MV-4-11 (cell line): ENCODE measurements around the gene CDC42BPB.
"Not testable (repeated sequence)": the region's sequence is repeated elsewhere in the genome, so short reads cannot be mapped to it uniquely, and the experiment has no call there.

Experiments
- DNase-seq: peaks from one replicate; lab custom pipeline; 2025; lab: John Stamatoyannopoulos, UW

CDC42BPB gene

DNA sequence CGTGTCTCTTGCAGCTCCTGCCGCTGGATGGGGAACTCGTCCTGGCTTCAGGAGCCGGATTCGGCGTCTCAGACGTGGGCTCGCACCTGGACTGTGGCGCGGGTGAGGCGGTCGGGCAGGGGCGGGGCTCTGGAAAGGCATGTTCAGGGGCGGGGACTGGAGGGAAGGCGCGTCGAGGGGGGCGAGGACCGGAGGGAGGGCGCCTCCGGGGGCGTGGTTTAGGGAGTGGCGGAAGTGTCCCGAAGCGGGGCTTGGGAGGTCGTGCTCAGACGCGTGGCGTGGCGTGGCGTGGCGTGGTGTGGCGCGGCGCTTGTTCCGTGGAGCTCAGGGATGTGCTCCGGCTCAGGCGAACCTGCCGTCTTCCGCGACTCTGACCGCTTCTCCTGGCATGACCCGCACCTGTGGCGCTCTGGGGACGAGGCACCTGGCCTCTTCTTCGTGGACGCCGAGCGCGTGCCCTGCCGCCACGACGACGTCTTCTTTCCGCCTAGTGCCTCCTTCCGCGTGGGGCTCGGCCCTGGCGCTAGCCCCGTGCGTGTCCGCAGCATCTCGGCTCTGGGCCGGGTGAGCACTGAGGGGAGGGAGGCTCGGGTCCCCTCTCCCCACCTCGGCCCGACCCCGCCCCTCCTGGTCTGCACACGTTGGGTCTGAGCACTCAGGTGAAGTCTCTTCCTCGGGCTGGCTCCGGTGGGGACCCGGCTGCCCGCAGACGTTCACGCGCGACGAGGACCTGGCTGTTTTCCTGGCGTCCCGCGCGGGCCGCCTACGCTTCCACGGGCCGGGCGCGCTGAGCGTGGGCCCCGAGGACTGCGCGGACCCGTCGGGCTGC, 128.7 kb downstream of the CDC42BPB start:
- DNase-seq, result peak; percentile 47

DNA sequence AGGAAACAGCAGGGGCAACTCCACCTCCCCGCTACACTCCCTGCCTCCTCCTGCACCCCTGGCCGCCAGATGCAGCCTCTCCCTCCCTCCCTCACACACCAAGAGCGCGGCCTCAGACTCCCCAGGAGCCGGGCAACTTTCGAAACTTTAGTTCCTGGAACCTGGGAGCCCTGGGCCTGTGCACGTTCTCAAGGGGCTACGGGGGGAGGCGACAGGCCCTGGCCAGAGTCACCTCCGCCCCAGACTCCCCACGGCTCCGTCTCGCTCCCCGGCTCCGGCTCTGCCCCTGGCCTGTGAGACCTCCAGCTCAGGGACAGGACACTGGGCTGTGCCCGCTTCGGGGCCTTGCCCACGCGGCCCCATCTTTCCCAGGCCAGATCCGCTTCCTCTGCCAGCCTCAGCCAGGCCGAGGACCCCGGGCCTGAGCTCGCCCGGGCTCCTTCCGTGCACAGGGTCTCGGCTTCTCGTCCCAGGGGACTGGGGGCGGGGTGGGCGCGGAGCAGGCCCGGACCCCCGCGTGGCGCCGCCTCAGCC, 129.4 kb downstream of the CDC42BPB start:
- DNase-seq, result peak; percentile 44

DNA sequence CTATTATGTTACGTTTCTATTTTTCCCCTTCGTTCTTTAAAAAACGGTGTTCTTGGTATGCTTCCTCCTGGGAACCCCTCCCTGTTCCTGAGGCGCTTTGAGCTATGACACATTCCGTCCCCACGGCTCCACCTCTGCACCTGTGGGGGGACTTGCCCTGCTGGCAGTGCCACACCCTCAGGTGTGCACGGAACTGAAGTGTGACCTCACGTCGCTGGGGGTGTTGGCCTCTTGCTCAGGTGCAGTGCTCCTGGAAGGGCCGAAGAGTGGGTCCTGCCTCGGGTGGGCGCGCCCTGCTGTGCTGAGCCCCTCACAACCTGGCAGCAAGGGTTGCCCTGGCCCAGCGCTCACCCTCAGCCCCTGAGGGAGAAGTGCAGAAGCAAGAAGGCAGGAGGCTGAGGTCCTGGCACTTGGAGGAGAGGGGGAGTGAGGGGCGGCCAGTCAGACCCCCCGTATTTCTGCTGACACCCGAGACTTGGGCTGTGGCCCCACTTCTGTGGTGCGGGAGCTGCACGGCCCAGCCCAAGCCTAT, 129.9 kb downstream of the CDC42BPB start:
- no peak for DNase-seq

DNA sequence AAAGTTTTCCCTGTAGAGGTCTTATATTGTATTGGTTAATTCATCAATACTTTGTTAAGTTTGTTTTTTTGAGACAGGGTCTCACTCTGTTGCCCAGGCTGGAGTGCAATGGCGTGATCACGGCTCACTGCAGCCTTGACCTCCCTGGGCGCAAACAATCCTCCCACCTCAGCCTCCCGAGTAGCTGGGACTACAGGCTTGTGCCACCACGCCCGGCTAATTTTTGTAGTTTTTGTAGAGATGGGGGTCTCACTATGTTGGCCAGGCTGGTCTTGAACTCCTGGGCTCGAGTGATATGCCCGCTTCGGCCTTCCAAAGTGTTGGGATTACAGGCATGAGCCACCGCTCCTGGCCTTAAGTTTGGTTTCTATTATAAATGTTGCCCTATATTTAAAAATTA, 130.5 kb downstream of the CDC42BPB start:
- DNase-seq, result not testable (repeated sequence)

DNA sequence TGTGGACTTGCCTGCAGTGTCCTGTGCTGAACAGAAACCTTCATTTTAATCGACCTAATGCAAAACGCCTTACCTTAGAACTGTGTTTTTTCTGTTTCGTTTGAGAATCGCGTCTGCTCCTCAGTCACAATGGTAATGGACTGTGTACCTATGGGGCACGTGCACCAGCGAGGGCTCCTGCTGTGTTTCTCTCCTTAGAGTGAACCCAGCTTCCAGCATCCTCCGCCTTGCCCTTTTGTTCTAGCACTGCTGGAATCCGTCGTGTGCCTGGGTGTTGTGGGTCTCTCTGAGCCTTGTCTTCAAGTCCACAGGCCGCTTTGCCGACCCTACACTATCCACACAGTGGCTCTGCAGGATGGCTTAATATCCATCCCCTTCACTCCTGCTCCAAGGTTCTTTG, 131.2 kb downstream of the CDC42BPB start:
- DNase-seq, result no peak

DNA sequence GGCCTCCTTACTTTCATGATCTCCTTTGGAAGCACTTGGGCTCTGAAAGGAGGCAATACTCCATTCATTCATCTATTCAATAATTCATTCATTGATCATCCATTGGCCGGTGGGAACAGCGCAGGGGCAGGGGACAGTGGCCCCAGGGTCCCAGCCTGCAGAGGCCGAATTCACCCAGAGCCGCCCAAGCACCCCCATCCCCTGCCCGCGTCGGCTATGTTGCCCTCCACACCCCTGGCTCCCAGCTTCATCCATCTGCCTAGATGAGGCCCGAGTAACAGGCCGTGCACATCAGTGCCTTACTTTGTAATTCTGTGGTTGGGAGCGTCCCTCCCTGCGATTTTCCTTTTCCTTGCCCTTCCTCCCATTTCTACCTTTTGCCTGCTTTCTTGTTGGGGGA, 131.7 kb downstream of the CDC42BPB start:
- no peak for DNase-seq

DNA sequence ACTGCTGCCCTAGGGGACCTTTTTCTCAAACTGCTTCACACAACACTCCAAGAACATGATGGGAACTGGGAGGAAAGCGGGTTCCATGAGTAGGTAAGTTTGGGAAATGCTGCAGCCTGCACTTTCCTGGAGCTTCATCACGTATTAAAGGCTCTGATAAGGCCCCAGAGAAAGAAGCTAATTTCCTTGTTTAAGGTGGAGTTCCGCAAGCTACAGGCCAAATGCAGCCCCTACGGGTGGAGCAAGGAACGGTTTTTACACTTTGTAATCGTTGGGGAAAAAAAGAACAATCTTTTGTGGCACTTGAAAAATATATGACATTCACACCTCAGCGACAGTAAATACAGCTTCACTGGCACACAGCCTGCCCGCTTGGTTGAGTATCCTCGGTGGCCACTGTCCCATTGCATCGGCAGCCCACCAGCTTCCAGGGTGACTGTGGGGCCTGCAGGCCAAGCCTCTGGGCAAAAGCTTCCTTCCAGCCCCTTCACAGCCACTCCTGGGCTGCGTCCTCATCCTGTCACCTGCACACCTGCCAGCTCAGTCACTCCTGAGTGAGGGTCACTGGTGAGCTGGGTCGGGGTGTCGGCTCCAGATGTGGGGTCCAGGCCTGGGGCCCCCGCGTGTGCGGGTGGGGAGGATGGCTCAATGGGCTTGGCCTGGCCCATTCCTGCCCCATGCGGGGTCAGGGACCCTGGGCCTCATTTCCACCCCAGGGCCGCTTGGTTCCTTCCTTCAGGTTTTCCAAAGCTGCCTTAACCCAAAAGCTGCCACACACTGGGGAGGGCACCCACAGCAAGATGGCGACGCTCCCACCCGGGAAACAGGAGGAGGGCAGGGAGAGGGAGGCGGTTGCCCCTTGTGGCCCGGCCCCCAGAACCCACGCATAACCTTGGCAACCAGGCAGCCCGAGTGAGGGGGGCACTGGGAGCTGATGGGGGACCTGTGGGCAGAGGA, 132.4 kb downstream of the CDC42BPB start:
- DNase-seq, result no peak

DNA sequence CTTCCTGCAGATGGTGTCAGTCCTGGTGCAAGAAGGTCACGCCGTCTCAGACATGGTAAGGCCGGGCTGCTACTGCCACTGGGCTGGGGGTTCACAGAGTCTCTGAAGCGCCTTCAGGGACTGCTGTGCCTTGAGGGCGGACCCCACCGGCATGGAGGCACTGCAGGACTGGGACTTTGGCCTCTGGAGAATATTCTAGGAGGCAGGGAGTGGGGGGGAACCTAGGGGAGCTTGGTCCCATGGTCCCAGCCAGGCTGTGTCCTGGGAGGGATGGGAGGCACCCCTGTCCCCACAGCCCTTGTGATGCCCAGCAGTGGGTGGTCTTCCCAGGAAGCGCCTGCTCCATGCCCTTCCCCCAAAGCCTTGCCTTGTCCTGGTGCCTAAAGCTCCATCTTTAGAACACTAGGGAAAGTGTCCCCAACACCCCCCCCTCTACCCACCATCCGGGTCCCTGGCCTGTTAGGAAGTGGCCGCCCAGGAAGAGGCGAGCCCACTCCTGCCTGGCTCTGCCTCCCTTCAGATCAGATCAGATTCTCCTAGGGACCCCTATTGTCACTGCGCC, 133.3 kb downstream of the CDC42BPB start:
- no peak for DNase-seq

DNA sequence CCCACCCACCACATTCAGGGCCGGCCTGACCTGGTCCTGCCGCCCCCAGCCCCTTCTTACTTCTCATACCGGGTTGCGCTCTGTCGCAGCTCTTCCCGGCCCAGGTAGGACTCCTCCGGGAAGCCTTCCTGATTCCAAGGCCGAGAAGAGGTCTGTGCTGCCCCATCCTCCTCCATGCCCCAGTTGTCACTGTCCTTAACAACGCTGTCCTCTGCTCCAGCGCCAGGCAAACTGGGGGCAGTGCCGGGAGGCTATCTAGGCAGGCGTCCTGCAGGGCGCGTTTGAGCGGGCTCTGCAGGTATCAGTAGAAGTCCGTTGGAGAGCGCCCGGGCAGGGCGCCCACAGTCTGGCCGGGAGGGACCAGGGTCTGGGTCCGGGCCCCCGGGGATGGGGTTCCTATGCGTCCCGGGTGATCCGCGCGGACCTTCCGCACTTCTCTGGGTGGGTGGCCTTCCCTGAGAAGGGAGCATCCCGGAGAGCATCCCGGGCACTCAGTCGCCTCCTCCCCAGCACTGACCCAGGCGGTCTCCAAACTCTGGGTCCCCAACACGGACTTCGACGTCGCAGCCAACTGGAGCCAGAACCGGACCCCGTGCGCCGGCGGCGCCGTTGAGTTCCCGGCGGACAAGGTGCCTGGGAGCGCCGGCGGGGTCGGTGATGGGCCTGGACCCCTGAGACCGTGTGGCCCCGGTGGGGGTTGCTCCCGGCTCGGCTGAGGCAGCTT, 134.0 kb downstream of the CDC42BPB start:
- DNase-seq, result no peak

DNA sequence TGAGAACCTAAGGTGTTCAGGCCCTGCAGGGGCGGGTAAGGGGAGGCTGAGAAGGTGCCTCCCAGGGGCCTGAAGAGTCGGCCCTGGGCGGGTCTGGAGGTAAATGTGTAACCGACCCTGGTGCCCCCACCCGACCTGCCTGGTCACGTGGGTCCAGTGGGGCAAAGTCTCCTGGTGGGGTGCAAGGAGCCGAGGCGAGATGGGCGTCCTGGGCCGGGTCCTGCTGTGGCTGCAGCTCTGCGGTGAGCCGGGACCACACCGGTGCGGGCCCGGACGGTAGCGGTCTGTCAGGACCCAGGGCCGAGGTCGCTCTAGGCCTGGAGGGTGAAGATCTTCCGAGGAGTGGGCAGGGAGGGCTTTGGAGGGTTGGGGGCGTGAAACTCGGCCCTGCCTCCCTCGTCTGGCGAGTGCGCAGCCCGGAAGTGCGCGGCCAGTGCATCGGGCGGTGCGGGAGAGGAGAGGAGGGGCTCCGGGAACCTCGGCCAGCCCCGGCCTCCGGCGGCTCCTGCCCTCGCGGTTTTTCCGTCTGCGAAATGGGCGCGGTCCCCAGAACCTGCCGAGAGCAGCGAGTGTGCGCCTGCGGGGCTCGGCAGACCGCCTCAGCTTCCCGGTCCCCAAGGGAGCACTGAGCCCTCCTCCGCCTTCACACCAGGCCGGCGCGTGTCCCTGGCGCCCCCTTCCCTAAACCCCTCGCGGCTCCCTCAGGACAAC, 134.7 kb downstream of the CDC42BPB start, which contains the start of gene AMN:
Gene AMN, plus strand, starts transcription at position 174 of the 711 bp plus-strand sequence. Its CDS starts 26 bp downstream, at position 200.
- no peak for DNase-seq

DNA sequence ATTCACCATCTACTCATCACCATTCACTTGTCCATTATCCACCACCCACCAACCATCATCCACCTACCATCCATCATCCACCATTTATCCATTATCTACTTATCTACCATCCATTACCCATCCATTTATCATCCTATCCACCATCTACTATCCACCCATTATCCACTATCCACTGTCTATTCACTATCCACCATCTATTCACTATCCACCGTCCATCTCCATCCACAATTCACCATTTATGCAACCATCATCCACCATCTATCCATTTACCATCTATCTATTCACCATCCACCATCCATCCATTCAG, 136.4 kb downstream of the CDC42BPB start:
- DNase-seq, result no peak

DNA sequence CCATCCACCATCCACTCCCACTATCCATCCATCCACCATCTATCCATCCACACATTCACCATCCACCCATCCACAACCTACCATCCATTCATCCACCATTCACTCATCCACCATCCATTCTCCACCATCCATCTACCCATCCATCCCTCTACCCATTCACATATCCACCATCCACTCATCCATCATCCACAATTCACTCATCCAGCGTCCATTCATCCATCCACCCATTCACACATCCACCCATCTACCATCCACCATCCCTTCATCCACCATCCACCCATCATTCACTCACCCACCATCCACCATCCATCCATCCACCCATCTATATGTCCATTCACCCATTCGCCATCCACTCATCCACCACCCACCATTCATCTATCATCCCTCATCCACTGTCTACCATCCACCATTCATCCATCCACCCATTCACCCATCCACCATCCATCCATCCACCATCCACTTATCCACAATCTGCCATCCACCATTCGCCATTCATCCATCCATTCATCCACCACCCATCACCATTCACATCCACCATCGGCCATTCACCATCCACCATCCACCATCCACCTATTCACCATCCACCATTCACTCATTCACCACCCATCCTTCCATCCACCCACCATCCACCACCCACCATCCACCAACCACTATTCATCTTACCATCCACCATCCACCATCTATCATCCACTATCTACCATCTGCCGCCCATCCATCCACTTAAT, 136.9 kb downstream of the CDC42BPB start:
- no peak for DNase-seq

DNA sequence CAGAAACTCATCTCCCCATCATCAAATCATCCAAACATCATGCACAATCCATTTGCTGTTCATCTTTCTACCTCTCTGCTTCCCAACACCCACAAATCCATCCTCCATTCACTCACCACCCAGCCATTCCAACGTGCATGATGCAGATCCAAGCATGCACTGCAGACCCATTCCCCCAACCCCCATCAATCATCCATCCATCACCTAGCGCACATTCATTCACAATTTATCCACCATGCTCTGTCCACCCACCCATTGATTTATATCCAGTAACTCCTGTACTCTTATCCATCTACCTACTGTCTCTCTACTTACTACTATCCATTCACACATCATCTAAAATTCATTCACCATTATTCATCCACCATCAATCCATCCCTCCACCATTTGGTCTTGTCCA, 138.9 kb downstream of the CDC42BPB start:
- no peak for DNase-seq

DNA sequence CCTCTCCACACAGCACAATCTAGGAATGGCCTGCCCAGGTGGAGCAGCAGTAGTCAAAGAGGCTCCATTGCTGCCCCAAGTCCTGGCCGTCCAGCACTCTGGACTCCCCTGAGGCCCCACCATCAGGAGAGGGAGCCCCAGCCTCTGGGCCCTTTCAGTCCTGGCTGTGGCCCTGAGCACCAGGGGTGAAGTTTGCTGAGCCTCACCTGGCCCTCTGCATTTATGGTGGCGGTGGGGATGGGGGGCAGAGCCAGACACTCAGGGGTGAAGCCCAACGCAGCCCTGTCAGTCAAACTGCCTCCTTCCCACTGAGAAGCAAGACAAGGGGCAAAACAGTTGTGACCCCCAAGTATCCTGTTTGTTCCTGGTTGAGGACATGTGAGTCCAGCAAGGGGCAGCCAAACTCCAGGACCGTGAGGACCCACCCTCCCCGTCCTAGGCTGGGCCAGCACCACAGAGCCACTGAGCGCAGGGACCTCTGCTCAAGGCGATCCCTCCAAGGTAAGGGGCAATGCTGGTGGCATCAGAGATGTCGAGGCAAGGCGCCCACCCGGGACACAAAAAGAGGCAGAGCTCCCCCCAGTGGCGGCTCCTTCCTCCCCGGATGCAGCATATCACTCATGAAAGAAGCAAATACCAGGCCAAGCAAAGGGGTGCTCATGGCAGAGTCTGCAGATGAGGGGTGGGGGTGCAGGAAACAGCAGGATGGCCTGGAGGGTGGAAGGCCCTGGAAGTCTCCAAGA, 139.7 kb downstream of the CDC42BPB start:
- DNase-seq, result peak; percentile 12

DNA sequence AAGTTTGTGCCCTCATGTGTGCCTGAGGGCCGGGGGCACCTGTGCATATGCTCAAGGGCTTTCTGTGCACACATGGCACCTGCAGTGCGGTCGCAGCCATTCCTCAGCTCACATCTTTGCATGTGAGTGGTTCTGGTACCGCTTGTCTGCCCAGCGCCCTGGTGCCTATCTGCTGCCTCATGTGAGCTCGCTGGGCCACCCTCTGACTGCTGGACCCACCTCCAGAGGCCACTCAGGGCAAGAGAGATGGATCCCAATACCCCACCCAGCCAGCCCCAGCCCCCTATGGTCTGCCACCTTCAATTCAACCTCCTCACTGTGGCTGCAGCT, 140.3 kb downstream of the CDC42BPB start:
- DNase-seq, result no peak

DNA sequence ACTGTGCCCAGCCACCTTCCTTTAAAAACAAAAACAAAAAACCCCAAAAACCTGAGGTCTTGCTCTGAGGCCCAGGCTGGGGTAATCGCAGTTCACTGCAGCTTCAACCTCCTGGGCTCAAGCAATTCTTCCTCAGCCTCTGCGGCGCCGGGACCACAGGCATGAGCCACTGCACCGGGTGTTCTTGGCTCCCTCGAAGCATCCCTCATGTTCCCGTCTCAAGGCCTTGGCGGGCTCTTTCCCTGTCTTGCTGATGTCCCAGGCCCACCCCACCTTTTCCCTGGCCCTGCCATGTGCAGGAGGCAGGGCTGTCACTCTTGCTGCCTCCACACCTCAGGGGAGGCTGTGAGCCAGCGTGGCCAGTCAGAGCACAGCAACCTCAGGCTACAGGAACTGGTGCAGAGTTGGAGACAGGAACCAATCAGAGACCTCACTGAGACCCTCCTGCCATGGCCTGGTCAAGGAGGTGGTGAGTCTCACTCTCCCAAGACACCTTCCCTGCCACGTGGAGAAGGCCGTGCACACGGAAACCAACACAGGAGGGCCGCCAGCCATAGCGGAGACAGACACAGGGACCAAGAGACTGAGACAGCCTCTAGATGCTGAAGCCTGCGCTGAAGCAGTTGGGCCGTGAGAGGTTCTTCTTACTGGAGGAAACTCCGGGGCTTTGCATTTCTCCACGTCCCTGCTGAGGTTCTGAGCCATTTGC, 140.8 kb downstream of the CDC42BPB start:
- no peak for DNase-seq

DNA sequence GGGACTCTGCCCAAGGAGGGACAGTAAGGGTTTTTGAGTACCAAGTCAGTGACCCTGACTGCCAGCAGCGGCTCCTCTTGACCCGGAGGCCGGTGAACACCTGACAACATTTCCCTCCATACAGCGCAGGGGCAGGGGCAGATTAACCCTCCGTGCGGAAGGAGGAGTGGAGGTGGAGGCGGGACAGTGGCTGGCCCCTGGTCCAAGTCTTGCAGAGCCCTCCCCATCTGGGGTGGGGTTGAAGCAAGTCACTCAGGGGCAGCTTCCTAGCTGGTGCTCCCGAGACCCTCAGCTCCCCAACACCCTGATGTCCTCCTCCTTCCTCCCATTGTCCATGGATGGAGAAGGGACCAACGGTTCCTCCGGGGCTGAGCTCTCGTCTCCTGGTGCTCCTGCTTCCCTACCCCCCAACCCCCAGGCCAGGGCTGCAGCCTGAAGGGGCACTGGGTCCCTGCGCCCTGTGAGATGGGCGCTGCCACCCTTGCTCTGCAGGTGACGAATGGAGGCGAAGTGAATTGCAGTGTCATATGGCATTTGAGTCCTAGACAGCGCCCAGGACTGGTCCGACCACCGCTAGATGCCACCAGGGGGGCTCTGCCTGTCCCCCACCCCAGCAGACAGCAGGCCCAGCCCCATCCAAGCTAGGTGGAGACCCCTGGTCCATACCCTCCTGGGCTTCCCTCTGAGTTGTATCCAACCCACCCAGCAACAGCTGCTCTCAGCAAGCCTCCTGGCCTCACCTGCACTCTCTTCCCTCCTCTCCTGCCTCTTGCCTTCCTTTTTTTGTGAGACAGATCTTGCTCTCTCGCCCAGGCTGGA, 141.8 kb downstream of the CDC42BPB start:
- no peak for DNase-seq
